ENCODE measurements around the gene CCN2.

- TF ChIP-seq CTCF (IDR thresholded peaks at IDR 0.05; ENCODE audit: low read depth, low read length) (no peak), EZH2phosphoT487 (IDR thresholded peaks at IDR 0.05; ENCODE audit: low read depth) (no peak)
These were observed 15.0 kb downstream of the CCN2 start for GRCh38 chr6:131936156-131936555.
